HG02623 (cell line): Measurements from ENCODE around the gene SH3RF1.

Experiments used
- ATAC-seq: cut with Tn5 transposase; IDR thresholded peaks from one replicate; pipeline ENCODE4 v1.9.1; 2021; ENCODE audit warnings: moderate library complexity; ENCODE audit not compliant: unreplicated experiment

The SH3RF1 gene

GRCh38 chr4:169110633-169111032 is 160.1 kb downstream of the SH3RF1 start:
- no peak for ATAC-seq

GRCh38 chr4:169109035-169109675 is 161.6 kb downstream of the SH3RF1 start:
- no peak for ATAC-seq

DNA sequence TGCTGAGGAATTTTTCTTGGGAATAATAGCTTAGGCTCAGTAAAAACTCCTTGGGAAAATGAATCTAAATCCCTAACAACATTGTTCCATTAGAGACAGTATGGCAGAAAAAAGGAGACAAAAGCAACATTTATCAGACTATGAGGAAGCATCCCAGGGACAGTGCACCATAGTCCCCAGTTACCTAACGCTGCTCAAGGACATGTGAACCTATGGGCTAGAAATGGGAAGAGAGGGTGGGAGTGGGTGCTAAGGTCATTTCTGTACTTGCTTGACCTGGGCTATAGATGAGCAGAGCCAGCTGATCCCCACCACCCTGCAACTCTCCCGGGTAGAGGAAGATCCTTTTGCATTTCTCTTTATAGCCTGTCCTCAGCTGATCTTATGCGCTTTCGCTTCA is 162.5 kb downstream of the SH3RF1 start:
- no peak for ATAC-seq

GRCh38 chr4:169107528-169107927 is 163.2 kb downstream of the SH3RF1 start:
- ATAC-seq: no peak

- ATAC-seq: no peak
These were observed 164.0 kb downstream of the SH3RF1 start for GRCh38 chr4:169106696-169107229.

DNA sequence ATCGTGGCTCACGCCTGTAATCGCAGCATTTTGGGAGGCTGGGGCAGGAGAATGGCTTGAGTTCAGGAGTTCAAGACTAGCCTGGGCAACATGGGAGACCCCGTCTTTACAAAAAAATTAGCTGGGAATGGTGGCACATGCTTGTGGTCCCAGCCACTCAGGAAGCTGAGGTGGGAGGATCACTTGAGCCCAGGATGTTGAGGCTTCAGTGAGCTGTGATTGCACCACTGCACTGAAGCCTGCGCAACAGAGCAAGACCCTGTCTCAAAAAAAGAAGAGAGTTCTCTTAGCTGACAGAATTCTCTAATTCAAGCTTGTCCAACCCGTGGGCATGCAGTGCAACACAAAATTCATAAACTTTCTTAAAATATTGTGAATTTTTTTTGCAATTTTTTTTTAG is 165.1 kb downstream of the SH3RF1 start:
- no peak for ATAC-seq

DNA sequence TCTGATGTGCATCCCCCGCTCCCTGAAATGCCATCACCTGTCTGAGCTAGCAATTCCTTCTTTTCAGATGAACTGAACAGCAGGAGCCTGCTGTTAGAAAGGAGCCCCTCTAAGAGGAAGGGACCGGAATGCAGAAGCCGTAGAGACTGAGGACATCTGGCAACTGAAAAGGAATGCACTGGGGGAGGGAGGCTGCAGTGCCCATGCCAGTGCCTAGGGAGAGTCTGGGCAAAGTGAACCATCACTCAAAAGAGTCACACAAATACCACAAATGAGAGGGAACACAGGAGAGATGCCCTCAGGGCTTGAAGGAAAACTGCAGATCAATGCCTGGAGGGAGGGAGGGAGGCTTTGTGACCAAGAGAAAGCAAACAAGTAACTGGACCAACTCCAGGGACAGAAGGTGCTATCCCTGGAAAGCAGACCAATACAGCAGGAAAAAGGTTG is 166.8 kb downstream of the SH3RF1 start:
- no peak for ATAC-seq

DNA sequence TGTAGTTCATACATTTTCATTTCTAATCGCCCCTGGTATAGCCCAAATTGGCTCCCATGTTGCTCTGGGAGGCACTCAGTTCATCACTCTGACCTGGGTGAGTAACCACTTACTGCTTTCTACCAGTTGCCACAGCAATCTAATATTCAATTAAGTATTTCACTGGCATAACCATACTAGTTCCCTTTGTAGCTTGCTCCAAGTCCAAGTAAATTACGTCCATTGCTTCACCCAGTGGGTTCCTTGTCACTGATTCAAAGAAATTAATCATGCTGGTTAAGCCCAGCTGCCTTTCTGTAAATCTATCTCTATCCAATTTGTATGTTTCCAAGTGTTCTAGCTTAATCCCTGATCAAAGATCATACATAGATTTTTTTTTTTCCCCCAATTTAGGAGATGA is 168.7 kb downstream of the SH3RF1 start:
- no peak for ATAC-seq

GRCh38 chr4:169100670-169101101 is 170.1 kb downstream of the SH3RF1 start:
- no peak for ATAC-seq

GRCh38 chr4:169099771-169100180 is 171.0 kb downstream of the SH3RF1 start:
- ATAC-seq: peak; percentile 39

GRCh38 chr4:169098969-169099690 is 171.6 kb downstream of the SH3RF1 start:
- ATAC-seq: no peak

DNA sequence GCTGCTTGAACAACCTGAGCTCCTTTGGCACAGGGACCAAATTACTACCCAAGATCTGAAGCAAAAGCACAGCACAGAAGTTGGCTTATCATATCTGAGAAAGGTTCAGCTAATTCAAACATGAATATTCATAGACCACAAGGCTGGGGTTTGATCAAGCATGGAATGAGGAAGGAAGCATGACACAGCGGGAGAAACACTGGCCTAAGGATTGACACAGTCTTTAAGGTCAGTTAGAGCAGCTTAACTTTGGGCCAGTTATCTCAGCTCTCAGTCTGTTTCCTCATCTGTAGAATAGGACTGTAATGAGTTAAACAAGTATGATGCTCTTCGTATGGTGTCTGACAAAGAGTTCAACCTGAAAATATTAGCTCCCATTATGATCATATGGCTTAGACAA is 172.2 kb downstream of the SH3RF1 start:
- peak; percentile 46 for ATAC-seq

DNA sequence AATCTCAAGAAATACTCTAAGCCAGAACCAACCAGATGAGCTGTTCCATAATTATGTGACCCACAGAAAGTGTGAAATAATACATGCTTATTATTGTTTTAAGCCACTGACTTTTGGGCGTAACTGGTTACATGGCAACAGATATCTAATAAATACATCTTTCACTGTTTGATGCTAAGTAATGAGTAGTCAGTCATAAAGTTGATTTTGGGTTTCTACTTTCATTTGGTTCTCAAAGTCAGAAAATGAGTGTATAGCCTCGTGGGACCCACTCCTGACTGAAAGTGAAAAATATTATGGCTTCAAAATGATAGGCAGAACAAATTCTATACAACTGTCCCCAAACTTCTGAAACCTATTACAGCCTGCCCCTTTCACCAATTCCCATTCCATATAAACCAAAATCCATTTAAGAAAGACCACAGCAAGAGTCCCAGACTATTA is 172.7 kb downstream of the SH3RF1 start:
- ATAC-seq: peak; percentile 39

GRCh38 chr4:169096221-169096620 is 174.5 kb downstream of the SH3RF1 start:
- ATAC-seq: no peak

- ATAC-seq: no peak
These were observed 176.0 kb downstream of the SH3RF1 start for GRCh38 chr4:169094656-169095231.

DNA sequence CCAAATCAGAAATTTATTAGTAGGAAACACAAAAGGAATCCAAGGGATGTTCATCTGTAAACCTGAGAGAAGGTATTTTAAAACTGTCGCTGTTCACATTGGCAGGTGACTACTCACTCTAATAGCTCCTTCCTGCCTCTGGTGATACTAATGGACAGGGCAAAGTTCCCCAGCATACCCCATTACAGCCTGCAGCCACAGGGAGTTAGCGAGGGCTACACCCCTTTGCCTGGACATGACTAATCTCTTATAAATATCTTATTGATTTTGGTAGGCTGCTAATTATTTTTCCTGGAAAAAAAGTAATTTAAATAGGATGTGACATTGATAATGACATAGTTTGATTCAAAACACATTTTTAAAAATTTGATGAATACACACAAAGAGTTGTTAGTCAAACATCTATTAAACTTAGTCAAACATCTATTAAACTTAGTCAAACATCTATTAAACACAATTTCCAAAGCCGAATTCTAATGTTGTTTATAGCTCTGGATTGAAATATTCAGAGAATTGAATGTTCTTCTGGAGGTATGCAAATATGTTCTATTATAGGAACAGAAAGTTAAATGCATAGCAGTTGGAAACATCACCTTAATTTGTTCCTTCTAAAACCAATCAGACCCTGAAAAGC is 177.8 kb downstream of the SH3RF1 start:
- no peak for ATAC-seq

- ATAC-seq: no peak
These were observed 180.1 kb downstream of the SH3RF1 start for GRCh38 chr4:169090484-169091215.

DNA sequence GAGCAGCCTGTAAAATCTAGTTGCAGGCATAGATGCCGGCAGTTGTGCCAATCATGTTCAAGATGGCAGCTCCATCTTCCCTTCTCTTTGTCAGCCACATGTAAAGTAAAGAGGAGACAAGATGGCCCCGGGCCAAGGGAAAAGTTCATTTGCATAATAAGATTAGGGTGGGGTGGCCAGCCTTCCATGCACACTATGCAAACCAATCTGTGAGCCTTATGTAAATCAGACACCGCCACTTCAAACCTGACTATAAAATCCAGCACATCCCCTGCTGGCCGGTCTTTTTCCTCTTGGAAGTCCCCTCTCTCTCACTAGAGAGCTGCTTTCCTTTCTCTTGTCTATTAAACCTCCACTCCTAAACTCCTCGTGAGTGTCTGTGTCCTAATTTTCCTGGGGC is 181.8 kb downstream of the SH3RF1 start:
- no peak for ATAC-seq

DNA sequence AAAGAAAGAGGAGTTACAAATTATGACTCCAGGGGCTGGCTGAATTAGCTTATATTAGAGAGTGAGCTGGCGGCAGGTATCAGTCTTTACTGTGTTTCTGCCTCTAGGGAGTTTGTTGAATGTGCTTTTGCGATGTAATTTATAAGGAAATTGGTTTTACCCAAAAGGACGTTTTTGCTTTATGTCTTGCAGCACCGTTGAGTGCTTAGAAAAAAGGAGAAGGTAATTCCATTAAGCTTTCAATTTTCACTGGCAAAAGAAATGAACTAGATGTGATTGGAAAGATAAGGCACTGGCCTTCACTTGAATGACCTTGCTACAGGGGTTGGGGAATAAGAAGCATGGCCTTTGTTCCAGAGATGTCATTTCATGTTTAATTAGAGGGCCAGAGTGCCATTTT is 185.8 kb downstream of the SH3RF1 start:
- ATAC-seq: no peak

GRCh38 chr4:169080981-169081380 is 189.8 kb downstream of the SH3RF1 start:
- ATAC-seq: no peak
